CD4-positive, alpha-beta T cell treated with Interferon alpha-2 for 1 hour (primary cell): ENCODE results near the gene PPP1R8.

Experiments used
- DNase-seq, 2 donors: peaks; one replicate each; pipeline ENCODE4 v3.0.0-alpha.2; 2020 to 2022

PPP1R8 gene

GRCh38 chr1:27872802-27873551, 42.4 kb downstream of the PPP1R8 start:
- DNase-seq: peak; percentile 23 to 27

- DNase-seq: peak; percentile 34 to 66
Measured at GRCh38 chr1:27873671-27874384, 43.2 kb downstream of the PPP1R8 start.

GRCh38 chr1:27876341-27877114, 45.9 kb downstream of the PPP1R8 start:
- DNase-seq: no peak

- no peak for DNase-seq
Measured at GRCh38 chr1:27877115-27877416, 46.5 kb downstream of the PPP1R8 start.

DNA sequence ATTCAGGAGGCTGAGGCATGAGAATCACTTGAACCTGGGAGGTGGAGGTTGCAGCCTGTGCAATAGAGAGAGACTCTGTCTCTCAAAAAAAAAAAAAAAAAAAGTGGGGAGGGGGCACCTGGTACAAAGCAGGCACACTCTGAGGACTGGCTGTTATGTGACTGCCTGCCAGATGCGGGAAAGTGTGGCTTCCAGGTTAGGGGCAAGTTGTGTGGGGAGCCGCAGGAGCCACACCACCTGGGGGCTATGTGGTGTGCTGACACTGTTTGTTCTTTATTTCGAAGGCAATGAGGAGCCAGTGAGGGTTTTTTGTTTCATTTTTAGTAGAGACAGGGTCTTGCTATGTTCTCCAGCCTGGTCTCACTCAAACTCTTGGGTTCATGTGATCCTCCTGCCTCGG, 47.5 kb downstream of the PPP1R8 start:
- DNase-seq: no peak

DNA sequence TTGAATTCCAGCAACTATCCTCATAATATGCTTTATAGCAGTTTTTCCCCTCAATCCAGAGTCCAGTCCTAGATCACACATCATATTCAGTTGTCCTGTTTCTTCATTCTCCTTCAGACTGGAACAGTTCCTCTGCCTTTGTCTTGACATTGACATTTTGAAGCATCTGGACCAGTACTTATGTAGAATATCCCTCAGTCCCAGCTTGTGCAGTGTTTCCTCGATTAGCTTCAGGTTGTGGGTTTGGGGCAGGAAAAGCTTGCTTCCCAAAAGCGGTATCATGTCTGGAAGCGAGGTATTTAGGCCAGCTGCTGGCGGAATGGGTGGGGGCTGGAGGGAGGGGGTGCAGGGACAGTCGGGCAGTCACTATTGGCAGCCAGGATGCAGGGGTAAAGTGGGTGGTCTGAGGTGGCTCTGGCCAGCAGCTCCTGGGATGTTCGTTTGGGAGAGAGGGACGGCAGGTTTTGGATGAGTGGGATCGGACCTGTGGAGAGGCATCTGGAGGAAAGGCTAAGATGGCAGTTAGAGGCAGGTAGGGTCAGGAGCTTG, 48.3 kb downstream of the PPP1R8 start:
- DNase-seq: no peak

DNA sequence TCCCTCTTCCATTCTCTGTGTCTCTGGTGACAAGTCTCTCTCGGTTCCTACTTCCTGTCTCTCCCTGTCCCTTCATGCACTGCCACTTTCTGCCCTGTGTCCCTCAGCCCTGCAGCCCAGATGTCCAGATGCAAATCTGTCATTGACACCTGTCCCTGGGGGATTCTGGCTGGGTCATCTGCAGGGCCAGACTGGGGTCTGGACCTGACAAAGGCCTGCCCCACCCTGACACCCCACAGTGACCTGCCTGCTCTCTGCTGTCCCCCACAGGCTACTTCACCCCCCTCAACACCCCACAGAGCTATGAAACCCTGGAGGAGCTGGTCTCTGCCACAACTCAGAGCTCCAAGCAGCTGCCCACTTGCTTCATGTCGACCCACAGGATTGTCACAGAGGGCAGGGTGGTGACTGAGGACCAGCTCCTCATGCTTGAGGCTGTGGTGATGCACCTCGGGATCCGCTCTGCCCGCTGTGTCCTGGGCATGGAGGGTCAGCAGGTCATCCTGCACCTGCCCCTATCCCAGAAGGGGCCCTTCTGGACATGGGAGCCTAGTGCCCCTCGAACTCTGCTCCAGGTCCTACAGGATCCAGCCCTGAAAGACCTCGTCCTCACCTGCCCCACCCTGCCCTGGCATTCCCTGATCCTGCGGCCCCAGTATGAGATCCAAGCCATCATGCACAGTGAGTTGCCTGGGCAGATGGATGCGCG, 48.9 kb downstream of the PPP1R8 start:
- DNase-seq: no peak

DNA sequence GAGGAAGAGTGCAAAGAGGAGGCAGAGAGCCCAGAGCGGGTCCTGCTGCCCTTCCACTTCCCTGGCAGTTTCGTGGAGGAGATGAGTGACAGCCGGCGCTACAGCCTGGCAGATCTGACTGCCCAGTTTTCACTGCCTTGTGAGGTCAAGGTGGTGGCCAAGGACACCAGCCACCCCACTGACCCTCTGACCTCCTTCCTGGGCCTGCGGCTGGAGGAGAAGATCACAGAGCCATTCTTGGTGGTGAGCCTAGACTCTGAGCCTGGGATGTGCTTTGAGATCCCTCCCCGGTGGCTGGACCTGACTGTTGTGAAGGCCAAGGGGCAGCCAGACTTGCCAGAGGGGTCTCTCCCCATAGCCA, 51.9 kb downstream of the PPP1R8 start:
- no peak for DNase-seq

- DNase-seq: no peak
Measured at GRCh38 chr1:27883536-27883935, 53.0 kb downstream of the PPP1R8 start.

DNA sequence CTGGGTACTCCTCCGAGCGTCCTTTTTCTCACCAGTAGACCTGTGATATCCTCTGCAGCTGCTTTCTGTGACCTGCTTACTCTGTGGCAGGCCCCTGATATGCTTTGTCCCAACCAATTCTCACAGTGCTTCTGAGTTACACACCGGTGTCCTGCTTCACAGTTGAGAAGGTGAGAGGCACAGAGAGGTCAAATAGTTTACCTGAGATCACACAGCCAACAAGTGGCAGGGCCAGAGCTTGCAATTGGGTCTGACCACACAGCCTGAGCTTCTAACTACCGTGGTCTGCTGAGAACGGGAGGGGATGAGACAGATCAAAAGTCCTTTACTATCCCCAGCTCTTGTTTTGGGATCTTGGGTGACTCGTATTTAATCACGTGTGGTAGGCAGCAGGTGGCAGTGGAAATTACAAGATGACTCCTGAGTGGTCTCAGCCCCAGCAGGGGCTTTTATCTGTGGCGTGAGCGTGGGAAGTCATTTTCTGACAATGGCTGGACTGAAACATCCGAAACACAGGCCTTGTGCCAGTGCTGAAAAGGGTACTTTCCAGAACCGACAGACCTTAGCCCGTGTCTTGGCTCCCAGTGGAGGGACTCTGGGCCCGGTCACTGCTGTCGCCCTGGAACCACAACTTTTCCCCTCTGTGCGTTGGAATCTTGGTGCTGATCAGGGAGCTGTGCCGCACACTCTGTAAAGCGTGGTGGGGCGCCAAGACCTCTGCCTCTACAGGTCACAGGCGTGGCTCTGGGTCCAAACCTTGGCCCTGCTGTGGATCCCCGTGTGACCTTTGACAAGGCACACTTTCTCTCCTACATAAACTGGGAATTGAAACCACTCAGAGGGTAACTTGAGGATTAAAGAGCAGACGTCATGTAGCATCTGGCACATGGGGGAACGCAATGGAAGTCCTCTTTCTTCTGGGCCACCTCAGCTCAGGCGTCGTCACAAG, 53.7 kb downstream of the PPP1R8 start:
- DNase-seq: peak; percentile 30 to 33

DNA sequence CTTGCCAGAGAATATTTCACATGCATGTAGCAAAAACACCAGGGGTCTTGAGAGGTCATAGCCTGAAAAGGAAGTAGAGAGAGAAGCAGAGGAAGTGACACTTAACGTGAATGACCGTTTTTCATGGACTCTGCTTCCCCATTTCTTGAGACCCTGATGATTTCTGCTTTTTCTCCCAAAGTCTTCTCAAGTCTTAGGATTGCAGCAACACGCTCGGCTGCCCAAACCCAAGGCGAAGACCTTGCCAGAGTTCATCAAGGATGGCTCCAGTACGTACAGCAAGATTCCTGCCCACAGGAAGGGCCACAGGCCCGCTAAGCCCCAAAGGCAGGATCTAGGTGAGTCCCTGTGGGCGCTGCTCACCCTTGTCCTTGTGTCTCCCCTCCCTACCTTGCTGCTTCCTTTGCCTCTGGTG, 54.5 kb downstream of the PPP1R8 start:
- peak in 1 of 2 donors; percentile 38 for DNase-seq

DNA sequence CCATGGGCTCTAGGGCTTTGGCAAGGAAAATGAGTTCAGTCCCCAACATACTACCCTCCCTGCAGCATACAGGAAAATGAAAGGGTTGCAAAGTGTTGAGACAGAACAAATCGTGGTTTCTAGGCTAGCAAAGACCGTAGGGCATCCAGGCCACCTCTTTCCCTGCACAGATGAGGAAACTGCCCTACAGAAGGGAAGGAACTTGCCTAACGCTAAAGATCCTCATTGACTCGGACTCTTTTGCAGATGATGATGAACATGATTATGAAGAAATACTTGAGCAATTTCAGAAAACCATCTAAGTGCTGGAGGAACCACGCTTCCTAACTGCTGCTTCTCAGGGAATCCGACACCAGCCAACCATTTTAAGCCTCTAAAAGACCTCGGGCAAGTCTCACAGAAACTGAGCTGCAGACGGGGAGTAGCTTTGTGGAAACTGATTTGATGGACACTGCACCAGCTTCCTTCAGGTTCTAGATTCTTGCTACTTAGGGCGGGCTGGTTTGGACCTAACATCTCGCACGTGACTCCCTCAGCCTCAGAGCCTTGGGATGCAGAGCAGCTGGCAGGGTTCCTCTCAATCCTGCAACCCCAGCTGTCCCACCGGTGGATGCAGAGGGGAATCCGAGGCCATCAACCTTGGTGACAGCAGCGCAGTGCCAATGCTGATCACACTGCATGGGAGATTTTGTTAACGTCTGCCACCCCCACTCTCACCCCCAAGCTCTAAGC, 55.2 kb downstream of the PPP1R8 start:
- peak in 1 of 2 donors; percentile 46 for DNase-seq

- DNase-seq: no peak
Measured at GRCh38 chr1:27886353-27886679, 55.7 kb downstream of the PPP1R8 start.

GRCh38 chr1:27886744-27887143, 56.2 kb downstream of the PPP1R8 start:
- DNase-seq: no peak

- peak; percentile 50 to 75 for DNase-seq
Measured at GRCh38 chr1:27887215-27888021, 56.8 kb downstream of the PPP1R8 start.

DNA sequence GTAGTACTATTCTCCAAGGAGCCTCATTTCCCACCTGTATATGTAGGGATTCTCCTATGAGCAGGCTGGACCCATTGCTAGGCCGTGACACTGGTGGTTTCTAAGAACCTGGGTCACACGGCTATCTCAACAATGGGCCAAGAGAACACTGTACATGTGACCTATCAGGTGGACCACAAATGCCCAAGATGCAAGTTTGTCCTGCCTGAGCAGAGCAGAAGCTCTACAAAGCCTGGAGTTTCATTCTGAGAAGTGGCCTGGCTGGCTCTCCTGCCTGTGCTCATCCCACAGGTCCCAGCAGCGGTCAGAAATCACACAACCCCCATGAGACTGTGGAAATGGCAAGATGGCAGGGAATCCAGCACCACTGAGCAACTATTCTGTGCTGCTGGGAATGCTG, 58.9 kb downstream of the PPP1R8 start:
- DNase-seq: no peak

GRCh38 chr1:27891196-27891889, 60.8 kb downstream of the PPP1R8 start:
- DNase-seq: peak; percentile 78 to 81

GRCh38 chr1:27894521-27894920, 63.9 kb downstream of the PPP1R8 start:
- DNase-seq: no peak
